K562 (cell line): ENCODE measurements around the gene CALR3. TPM values are rescaled to one million over a fixed set of nuclear protein-coding genes. Genes with fewer than 3 reads are reported as not detected.

Experiments
- ATAC-seq: fragments of 200-7000 bp; cut with Tn5 transposase; 3 replicates; pipeline ENCODE4 v1.9.1; 2020; ENCODE audit warnings: moderate library complexity
- BruUV-seq: library from RNA; stranded (reverse); fragments of 400-500 nt; replicated peaks from 2 replicates; lab custom pipeline; 2021; lab: Mats Ljungman, UMichigan
- CTCF ChIA-PET: fragments of 300-600 bp; formaldehyde crosslinking; extraction: SDS; loops from one replicate; lab custom pipeline; 2021; ENCODE audit warnings: low intra/inter-chr PET ratio; lab: Yijun Ruan, JAX
- POLR2A ChIA-PET: fragments of 300-600, 350-650 bp; sonication (Branson Sonifier 250); formaldehyde crosslinking; extraction: SDS; loops from one replicate; lab custom pipeline; 2021; ENCODE audit warnings: antibody characterized with exemption, inconsistent platforms; lab: Yijun Ruan, JAX
- DNase-seq, 4 experiments: peaks; one replicate each; pipeline versions ENCODE4 v3.0.0 to v3.0.0-alpha.2; 2011 to 2018; ENCODE audit warnings: low spot score in 3 of 4, mixed read lengths in 3 of 4; ENCODE audit errors: extremely low read depth in 1 of 4
- FAIRE-seq: peaks from 2 replicates; lab custom pipeline; 2011; peaks lifted over from hg19 to GRCh38; lab: Jason Lieb, UNC
- H2AFZ ChIP-seq: 2 replicates; pipeline ENCODE4 v1.6.0; 2011; ENCODE audit warnings: low read depth, low read length, control low read depth, inconsistent platforms
- H3K27ac ChIP-seq: fragments of 200-600 bp; 3 replicates; pipeline ENCODE4 v1.8.0; 2011; ENCODE audit warnings: low read depth, mild to moderate bottlenecking, control low read depth, inconsistent platforms, low read length, moderate library complexity, mixed read lengths; ENCODE audit errors: extremely low read depth
- H3K27me3 ChIP-seq, 2 experiments: fragments of 300-600 bp in 1 of 2; 2 replicates in 1 of 2; 3 replicates in 1 of 2; pipeline versions ENCODE4 v1.6.0 to v1.8.0; 2011; ENCODE audit warnings: inconsistent platforms in 2 of 2, low read length in 2 of 2, mild to moderate bottlenecking in 1 of 2, mixed read lengths in 1 of 2, moderate library complexity in 1 of 2; ENCODE audit not compliant: control insufficient read depth in 2 of 2, insufficient read depth in 2 of 2
- H3K36me3 ChIP-seq: fragments of 300-600 bp; 3 replicates; pipeline ENCODE4 v1.8.0; 2011; ENCODE audit warnings: mild to moderate bottlenecking, low read length, inconsistent platforms; ENCODE audit not compliant: control insufficient read depth, insufficient read depth
- H3K4me1 ChIP-seq, 2 experiments: fragments of 200-600 bp in 1 of 2; replicated peaks in 1 of 2; 2 replicates in 1 of 2; 3 replicates in 1 of 2; pipeline versions ENCODE4 v1.5.1 to v1.8.0; 2011; ENCODE audit warnings: inconsistent platforms in 2 of 2, low read length in 2 of 2, mild to moderate bottlenecking in 1 of 2, mixed read lengths in 1 of 2, moderate library complexity in 1 of 2; ENCODE audit not compliant: control insufficient read depth in 2 of 2, insufficient read depth in 2 of 2
- H3K4me2 ChIP-seq: 2 replicates; pipeline ENCODE4 v1.6.1; 2011; ENCODE audit warnings: low read length, control low read depth, inconsistent platforms, mixed read lengths; ENCODE audit not compliant: insufficient read depth
- H3K4me3 ChIP-seq: fragments of 200-600 bp; sonication (generic), shearing (Covaris generic); 2 replicates; pipeline ENCODE4 v1.5.1; 2016; ENCODE audit warnings: control low read depth, inconsistent platforms
- H3K79me2 ChIP-seq: fragments of 200-600 bp; 3 replicates; pipeline ENCODE4 v1.8.0; 2011; ENCODE audit warnings: low read length, inconsistent platforms; ENCODE audit not compliant: control insufficient read depth, insufficient read depth
- H3K9ac ChIP-seq, 2 experiments: 2 replicates each; pipeline versions ENCODE4 v1.6.0 to v1.6.1; 2011; ENCODE audit warnings: low read depth in 2 of 2, low read length in 2 of 2, control low read depth in 1 of 2, inconsistent platforms in 1 of 2, mild to moderate bottlenecking in 1 of 2, mixed read lengths in 1 of 2; ENCODE audit not compliant: insufficient read depth in 1 of 2
- H3K9me1 ChIP-seq: one replicate; pipeline ENCODE4 v1.6.0; 2011; ENCODE audit warnings: inconsistent platforms, mild to moderate bottlenecking, low read length, moderate library complexity; ENCODE audit not compliant: control insufficient read depth, insufficient read depth
- H3K9me3 ChIP-seq: replicated peaks from 2 replicates; pipeline ENCODE4 v1.5.1; 2011; ENCODE audit warnings: low read depth, low read length, inconsistent platforms; ENCODE audit not compliant: control insufficient read depth, insufficient read depth
- H4K20me1 ChIP-seq: replicated peaks from 2 replicates; pipeline ENCODE4 v1.6.1; 2011; ENCODE audit warnings: low read length, inconsistent platforms, mixed read lengths; ENCODE audit not compliant: control insufficient read depth, insufficient read depth
- PRDM10 ChIP-seq: fragments of 450-650 bp; IDR thresholded peaks from 2 replicates; pipeline ENCODE4 v1.6.1; 2018; ENCODE audit not compliant: partially characterized antibody
- U2AF1 ChIP-seq: fragments of 200-400 bp; formaldehyde crosslinking; optimal IDR thresholded peaks from 2 replicates; pipeline ENCODE3; 2017; ENCODE audit warnings: mild to moderate bottlenecking, low read depth, low read length, moderate library complexity
- WGBS: fragments of 100-300 bp; shearing (Covaris generic); methylation state at CpG from one replicate; pipeline ENCODE4 v1.1.6; 2016; ENCODE audit warnings: low coverage, mixed read lengths; ENCODE audit not compliant: insufficient coverage; ENCODE audit errors: missing lambda C conversion rate; 5-methylcytosine and 5-hydroxymethylcytosine counted together
- in situ Hi-C: fragments of 300-500 bp; cut with MboI; formaldehyde crosslinking; loops from 4 replicates; pipeline ENCODE4 v1.15.0; 2018; ENCODE audit warnings: inconsistent platforms, mixed read lengths
- intact Hi-C: fragments of 100-400 bp; cut with micrococcal nuclease; formaldehyde crosslinking; loops from 2 replicates; pipeline ENCODE4 v1.14.2; 2022
- polyA plus RNA-seq, 8 experiments: library from polyadenylated mRNA; depleted of rRNA in 4 of 8; stranded (reverse) in 5 of 8; unstranded in 3 of 8; fragments of >200 nt; fragmentation: Nextera tagmentation in 2 of 8; fragmentation: Illumina TruSeq in 1 of 8; extraction: Ambion mirVana in 2 of 8; extraction: Trizol in 1 of 8; gene quantifications; 2 replicates each; pipeline versions ENCODE4 v1.2.1 to v1.2.3, GENCODE V29; 2011 to 2014; ENCODE audit warnings: inconsistent platforms in 1 of 8, missing spikeins in 1 of 8
- total RNA-seq, 7 experiments: library from RNA; depleted of rRNA in 6 of 7; stranded (reverse); fragments of >200 nt in 6 of 7; fragmentation: Illumina TruSeq in 2 of 7; extraction: Trizol in 2 of 7; gene quantifications; 2 replicates each; pipeline versions ENCODE4 v1.2.1 to v1.2.3, GENCODE V29; 2011 to 2021; ENCODE audit warnings: low replicate concordance in 1 of 7

CALR3 gene
- total and polyA plus RNA-seq, 9 of the 15 experiments (the other 6 are each of a cell fraction or from before 2014, with no cell fraction given), result 0.15 to 0.41 (median 0.22) TPM; not detected in 4

- no peak for FAIRE-seq
- Histone ChIP-seq H3K9ac (peak overlapping the region in 1 of 2 experiments; percentile 81; a peak in 2 of 4 replicates), H3K9me1 (no peaks in the 10 kb centered on the region), H4K20me1 (peaks cover 41% of the 10 kb centered on the region), H3K27ac (no peak overlapping the region), H3K4me1 (peaks cover 0 to 15% of the 10 kb centered on the region in 2 experiments; a peak in 3 of 5 replicates), H3K4me2 (no peak overlapping the region), H3K27me3 (no peaks in the 10 kb centered on the region), H2AFZ (no peak overlapping the region), H3K9me3 (no peaks in the 10 kb centered on the region)
- POLR2A ChIA-PET, result interaction anchor here (1.7 kb wide), 1 partner anchor 9 kb away, joined by 5 read pairs; no protein-coding TSS in a partner anchor
- in situ Hi-C loops (no loop called here), intact Hi-C loops (no loop called here)
- WGBS, result 57% methylated on average over 8 of the region's 8 CpGs
- no peak for TF ChIP-seq U2AF1
- TF ChIP-seq PRDM10, result peak; percentile 37
- TF ChIP-seq, all 486 proteins: peak for 1
- DNase-seq, result no peak
- Histone ChIP-seq H3K4me3 (no peak overlapping the region), H3K36me3 (no peaks in the 10 kb centered on the region), H3K79me2 (peaks cover 76% of the 10 kb centered on the region)
- no TSS peak for BruUV-seq
- no peak; the same call in 2 of the 3 replicates for ATAC-seq
- CTCF ChIA-PET, result no interaction called here
These were observed 38.0 kb downstream of the CALR3 start for GRCh38 chr19:16457954-16458331.
